Keratinocyte (primary cell): ENCODE measurements around the gene TMEM135. TPM values are rescaled to one million over a fixed set of nuclear protein-coding genes. Genes with fewer than 3 reads are reported as not detected.

ENCODE experiments used
- DNase-seq: peaks from one replicate; pipeline ENCODE4 v3.0.0-alpha.2; 2011; ENCODE audit warnings: low read depth, missing footprints, low spot score
- FAIRE-seq: peaks from 2 replicates; lab custom pipeline; 2011; peaks lifted over from hg19 to GRCh38; lab: Jason Lieb, UNC
- H2AFZ ChIP-seq: 2 replicates; pipeline ENCODE4 v1.6.0; 2012; ENCODE audit warnings: low read length, control low read depth, inconsistent platforms; ENCODE audit not compliant: control insufficient read depth
- H3K27ac ChIP-seq: 2 replicates; pipeline ENCODE4 v1.5.1; 2011; ENCODE audit warnings: low read length; ENCODE audit not compliant: control insufficient read depth, insufficient read depth
- H3K27me3 ChIP-seq: 3 replicates; pipeline ENCODE4 v1.6.0; 2011; ENCODE audit warnings: low read length; ENCODE audit not compliant: control insufficient read depth, insufficient read depth; ENCODE audit errors: extremely low read depth
- H3K36me3 ChIP-seq, 2 experiments: 2 replicates in 1 of 2; 3 replicates in 1 of 2; pipeline ENCODE4 v1.5.1; 2011; ENCODE audit warnings: low read length in 2 of 2, mild to moderate bottlenecking in 1 of 2; ENCODE audit not compliant: control insufficient read depth in 2 of 2, insufficient read depth in 2 of 2; ENCODE audit errors: extremely low read depth in 1 of 2
- H3K4me1 ChIP-seq: 3 replicates; pipeline ENCODE4 v1.5.1; 2011; ENCODE audit warnings: low read length; ENCODE audit not compliant: control insufficient read depth, insufficient read depth; ENCODE audit errors: extremely low read depth
- H3K4me2 ChIP-seq: 3 replicates; pipeline ENCODE4 v1.6.0; 2011; ENCODE audit warnings: low read depth, low read length; ENCODE audit not compliant: control insufficient read depth, insufficient read depth; ENCODE audit errors: extremely low read depth
- H3K4me3 ChIP-seq, 3 experiments: fragments of 200-600 bp in 1 of 3; sonication (generic) in 1 of 3; 2 replicates in 2 of 3; 3 replicates in 1 of 3; pipeline ENCODE4 v1.5.1; 2011 to 2016; ENCODE audit warnings: low read length in 3 of 3, mild to moderate bottlenecking in 3 of 3, control low read depth in 2 of 3, inconsistent platforms in 1 of 3, low read depth in 1 of 3, mixed read lengths in 1 of 3, mixed run types in 1 of 3, moderate library complexity in 1 of 3; ENCODE audit not compliant: control insufficient read depth in 2 of 3, insufficient read depth in 2 of 3; ENCODE audit errors: extremely low read depth in 1 of 3
- H3K79me2 ChIP-seq: 2 replicates; pipeline ENCODE4 v1.6.0; 2012; ENCODE audit warnings: low read length; ENCODE audit not compliant: control insufficient read depth, insufficient read depth
- H3K9ac ChIP-seq: 3 replicates; pipeline ENCODE4 v1.6.0; 2011; ENCODE audit warnings: low read length; ENCODE audit not compliant: control insufficient read depth, insufficient read depth; ENCODE audit errors: extremely low read depth
- H3K9me1 ChIP-seq: 3 replicates; pipeline ENCODE4 v1.6.0; 2011; ENCODE audit warnings: low read length; ENCODE audit not compliant: control insufficient read depth, insufficient read depth; ENCODE audit errors: extremely low read depth
- H3K9me3 ChIP-seq: 2 replicates; pipeline ENCODE4 v1.5.1; 2012; ENCODE audit warnings: low read depth, low read length; ENCODE audit not compliant: control insufficient read depth
- H4K20me1 ChIP-seq: 3 replicates; pipeline ENCODE4 v1.6.0; 2011; ENCODE audit warnings: low read length; ENCODE audit not compliant: control insufficient read depth, insufficient read depth; ENCODE audit errors: extremely low read depth
- EZH2 ChIP-seq: IDR thresholded peaks from one replicate; pipeline ENCODE4 v1.6.1; 2012; ENCODE audit warnings: inconsistent platforms, mild to moderate bottlenecking, low read length, moderate library complexity
- dilution Hi-C: fragments of 300-500 bp; cut with MboI; formaldehyde crosslinking; loops from one replicate; pipeline ENCODE4 v1.7.0; 2020; ENCODE audit warnings: low sequenced_read_pairs; ENCODE audit not compliant: extremely low pct_ligation_motif_present
- polyA plus RNA-seq, 5 experiments: library from polyadenylated mRNA; depleted of rRNA in 3 of 5; stranded (reverse) in 3 of 5; stranded (forward) in 1 of 5; unstranded in 1 of 5; fragments of >200 nt; gene quantifications; 1 replicate in 1 of 5; 2 replicates in 3 of 5; 3 replicates in 1 of 5; pipeline versions ENCODE4 v1.2.1 to v1.2.3, GENCODE V29; 2011 to 2012; ENCODE audit warnings: missing spikeins in 2 of 5, low read depth in 1 of 5, low replicate concordance in 1 of 5
- TF ChIP-seq, protein P1 (sequence below), 3 experiments: IDR thresholded peaks in 1 of 3; conservative IDR thresholded peaks in 1 of 3; optimal IDR thresholded peaks in 1 of 3; 2 replicates in 2 of 3; 3 replicates in 1 of 3; pipeline versions ENCODE3 to v1.5.1; 2011; ENCODE audit warnings: low read length in 3 of 3, mild to moderate bottlenecking in 3 of 3, moderate library complexity in 2 of 3, control low read depth in 1 of 3, inconsistent platforms in 1 of 3; ENCODE audit not compliant: insufficient read depth in 2 of 3; ENCODE audit errors: extremely low read depth in 1 of 3

Gene TMEM135
- polyA plus RNA-seq, 1 donor (not counting 4 experiments of a cell fraction or from before 2014, with no cell fraction given) = 15.0 TPM

DNA sequence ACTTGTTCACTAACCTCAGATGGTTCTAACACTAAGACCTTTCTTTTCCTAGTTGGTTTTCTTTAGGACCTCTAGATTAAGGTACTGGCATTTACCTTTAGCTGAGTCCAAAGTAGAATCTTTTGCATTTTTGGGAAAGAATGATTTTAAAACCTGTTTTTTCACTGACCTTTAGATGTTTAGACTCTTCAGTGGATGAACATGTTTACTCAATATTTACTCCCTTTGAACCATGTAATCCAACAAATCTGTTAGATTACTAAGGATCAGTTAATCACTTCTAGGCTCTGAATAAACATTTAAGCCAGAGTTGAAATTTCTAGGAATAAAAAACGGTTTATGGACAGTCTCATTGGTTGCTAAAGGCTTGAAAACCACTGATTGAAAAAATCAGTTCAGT, 6.2 kb downstream of the TMEM135 start:
- dilution Hi-C loops = no loop called here
- H3K79me2 ChIP-seq = peaks cover 26% of the 10 kb centered on the region
- H2AFZ ChIP-seq = no peak overlapping the region
- DNase-seq (no peak), FAIRE-seq (no peak)
- TF ChIP-seq EZH2 = no peak
- TF ChIP-seq, protein P1, sequence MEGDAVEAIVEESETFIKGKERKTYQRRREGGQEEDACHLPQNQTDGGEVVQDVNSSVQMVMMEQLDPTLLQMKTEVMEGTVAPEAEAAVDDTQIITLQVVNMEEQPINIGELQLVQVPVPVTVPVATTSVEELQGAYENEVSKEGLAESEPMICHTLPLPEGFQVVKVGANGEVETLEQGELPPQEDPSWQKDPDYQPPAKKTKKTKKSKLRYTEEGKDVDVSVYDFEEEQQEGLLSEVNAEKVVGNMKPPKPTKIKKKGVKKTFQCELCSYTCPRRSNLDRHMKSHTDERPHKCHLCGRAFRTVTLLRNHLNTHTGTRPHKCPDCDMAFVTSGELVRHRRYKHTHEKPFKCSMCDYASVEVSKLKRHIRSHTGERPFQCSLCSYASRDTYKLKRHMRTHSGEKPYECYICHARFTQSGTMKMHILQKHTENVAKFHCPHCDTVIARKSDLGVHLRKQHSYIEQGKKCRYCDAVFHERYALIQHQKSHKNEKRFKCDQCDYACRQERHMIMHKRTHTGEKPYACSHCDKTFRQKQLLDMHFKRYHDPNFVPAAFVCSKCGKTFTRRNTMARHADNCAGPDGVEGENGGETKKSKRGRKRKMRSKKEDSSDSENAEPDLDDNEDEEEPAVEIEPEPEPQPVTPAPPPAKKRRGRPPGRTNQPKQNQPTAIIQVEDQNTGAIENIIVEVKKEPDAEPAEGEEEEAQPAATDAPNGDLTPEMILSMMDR (optimal IDR thresholded peaks at IDR 0.05 in 1 of 3, IDR thresholded peaks at IDR 0.05 in 1 of 3, conservative IDR thresholded peaks at IDR 0.05 in 1 of 3; ENCODE audit: extremely low read depth in 1 of 3, insufficient read depth in 2 of 3, low read length in 3 of 3) = no peak
- H3K27ac ChIP-seq = no peak overlapping the region
- H3K9ac ChIP-seq = no peak overlapping the region
- no peak overlapping the region for H3K4me2 ChIP-seq
- no peaks in the 10 kb centered on the region for H3K9me1 ChIP-seq
- no peak overlapping the region for H3K4me3 ChIP-seq
- H3K36me3 ChIP-seq = no peaks in the 10 kb centered on the region
- H3K27me3 ChIP-seq = no peaks in the 10 kb centered on the region
- no peaks in the 10 kb centered on the region for H3K9me3 ChIP-seq
- peaks cover 5% of the 10 kb centered on the region for H3K4me1 ChIP-seq
- H4K20me1 ChIP-seq = no peaks in the 10 kb centered on the region

DNA sequence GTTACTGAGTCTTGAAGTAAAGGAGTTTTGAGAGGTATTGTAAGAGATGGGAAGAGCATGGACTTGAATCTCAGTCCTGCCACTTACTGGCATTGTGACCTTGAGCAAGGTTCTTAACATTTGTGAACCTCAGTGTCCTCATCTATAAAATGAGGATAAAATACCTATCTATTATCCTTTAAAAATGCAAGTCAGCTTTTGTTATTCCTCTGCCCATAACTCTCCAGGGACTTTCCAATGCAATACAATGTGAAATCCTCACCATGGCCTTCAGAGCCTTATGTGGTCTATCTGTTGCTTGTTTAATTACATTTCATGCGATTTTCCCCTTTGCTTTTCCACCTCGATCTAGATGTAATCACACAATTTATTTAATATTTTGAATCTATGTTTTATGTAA, 9.1 kb downstream of the TMEM135 start:
- FAIRE-seq (no peak), DNase-seq (no peak)
- H3K36me3 ChIP-seq = no peaks in the 10 kb centered on the region
- TF ChIP-seq, protein P1 (optimal IDR thresholded peaks at IDR 0.05 in 1 of 3, IDR thresholded peaks at IDR 0.05 in 1 of 3, conservative IDR thresholded peaks at IDR 0.05 in 1 of 3; ENCODE audit: extremely low read depth in 1 of 3, insufficient read depth in 2 of 3, low read length in 3 of 3) = no peak
- TF ChIP-seq EZH2 = no peak
- no peak overlapping the region for H2AFZ ChIP-seq
- dilution Hi-C loops = no loop called here
- H4K20me1 ChIP-seq = no peaks in the 10 kb centered on the region
- H3K27me3 ChIP-seq = no peaks in the 10 kb centered on the region
- H3K4me2 ChIP-seq = no peak overlapping the region
- H3K4me1 ChIP-seq = no peaks in the 10 kb centered on the region
- no peak overlapping the region for H3K9ac ChIP-seq
- H3K27ac ChIP-seq = no peak overlapping the region
- H3K9me3 ChIP-seq = no peaks in the 10 kb centered on the region
- no peaks in the 10 kb centered on the region for H3K9me1 ChIP-seq
- peaks cover 3% of the 10 kb centered on the region for H3K79me2 ChIP-seq
- no peak overlapping the region for H3K4me3 ChIP-seq
